Smooth muscle cell of the brain vasculature (primary cell): ENCODE data around the gene DNAJC8.

Experiments
- DNase-seq: peaks from one replicate; pipeline ENCODE4 v3.0.0-alpha.2; 2012; ENCODE audit warnings: low read depth, low spot score

The DNAJC8 gene

GRCh38 chr1:28172713-28173150 lies 60.1 kb downstream of the DNAJC8 start:
- no peak for DNase-seq

DNA sequence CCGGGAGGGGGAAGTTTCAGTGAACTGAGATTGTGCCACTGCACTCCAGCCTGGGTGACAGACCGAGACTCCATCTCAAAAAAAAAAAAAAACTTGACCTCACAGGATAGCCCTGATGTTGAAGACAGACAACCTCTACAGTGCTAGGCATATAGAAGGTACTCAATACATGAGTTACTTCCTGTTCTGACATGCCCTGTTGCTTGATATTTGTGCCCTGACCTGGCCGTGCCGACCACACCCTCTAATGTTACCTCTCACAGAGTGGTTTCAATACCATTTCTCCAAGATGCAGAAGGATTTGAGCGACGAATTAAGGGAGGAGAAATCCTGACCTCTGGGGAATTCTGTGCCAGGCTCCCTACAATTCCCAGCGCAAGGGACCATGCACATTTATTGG lies 61.6 kb downstream of the DNAJC8 start:
- no peak for DNase-seq

GRCh38 chr1:28170001-28170596 lies 62.7 kb downstream of the DNAJC8 start:
- DNase-seq, result no peak

GRCh38 chr1:28163496-28164161 lies 69.2 kb downstream of the DNAJC8 start:
- DNase-seq, result no peak

DNA sequence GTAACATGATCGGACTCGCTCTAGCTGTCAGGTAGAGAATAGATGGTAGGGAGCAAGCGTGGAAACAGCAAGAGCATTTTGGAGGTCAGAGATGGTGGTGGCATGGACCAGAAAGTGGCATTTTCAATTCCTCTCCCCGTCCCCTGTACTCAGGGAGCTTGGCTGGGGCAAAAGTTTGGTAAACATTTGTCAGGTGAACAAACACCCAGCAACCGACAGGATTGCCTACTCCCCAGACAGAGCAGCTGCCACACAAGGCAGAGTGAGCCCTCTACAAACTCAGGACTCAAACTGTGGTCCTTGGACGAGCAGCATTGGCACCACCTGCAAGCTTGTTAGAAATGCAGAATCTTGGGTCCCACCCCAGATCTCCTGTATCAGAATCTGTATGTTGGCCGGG lies 70.7 kb downstream of the DNAJC8 start:
- DNase-seq, result no peak

DNA sequence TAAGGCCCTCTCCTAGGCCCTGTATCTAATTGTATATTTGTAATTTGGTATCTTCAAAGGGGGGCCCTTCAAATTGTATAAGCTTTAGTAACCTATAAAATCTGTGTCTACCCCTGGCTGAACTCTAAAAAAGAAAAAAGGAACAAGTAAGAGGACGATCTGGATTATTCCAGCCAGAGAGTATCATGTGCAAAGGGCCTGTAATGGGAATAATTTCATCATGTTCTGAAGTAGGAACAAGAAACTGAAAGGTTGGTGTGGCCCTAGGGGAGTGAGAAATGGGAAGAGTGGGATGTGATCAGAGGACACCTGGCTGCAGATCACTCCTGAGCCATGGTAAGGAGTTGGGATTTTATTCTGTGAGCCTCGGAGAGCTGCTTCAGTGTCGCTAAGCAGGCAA lies 71.1 kb downstream of the DNAJC8 start:
- DNase-seq, result no peak

DNA sequence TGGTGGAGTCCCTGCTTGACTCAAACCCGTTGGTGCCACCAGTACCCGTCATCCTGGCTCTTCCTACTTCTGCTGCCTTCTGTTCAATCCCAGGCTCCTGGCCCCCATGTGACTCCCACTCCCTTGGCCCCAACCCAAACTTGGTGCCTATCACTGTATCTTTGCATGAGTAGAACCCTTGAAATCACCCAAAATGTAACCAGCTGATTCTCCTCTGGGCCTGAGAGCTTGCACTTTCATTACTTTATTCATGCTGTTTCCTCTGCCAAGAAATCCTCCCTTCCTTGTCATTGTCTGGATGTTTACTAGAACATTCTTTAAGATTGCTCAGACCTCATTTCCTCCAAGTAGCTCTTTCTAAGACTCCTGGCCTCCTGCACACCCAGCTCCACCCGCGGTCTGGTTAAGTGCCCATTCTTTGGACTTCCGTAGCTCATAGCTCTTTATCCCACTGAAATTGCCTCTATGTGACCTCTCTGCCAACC lies 72.0 kb downstream of the DNAJC8 start:
- no peak for DNase-seq

DNA sequence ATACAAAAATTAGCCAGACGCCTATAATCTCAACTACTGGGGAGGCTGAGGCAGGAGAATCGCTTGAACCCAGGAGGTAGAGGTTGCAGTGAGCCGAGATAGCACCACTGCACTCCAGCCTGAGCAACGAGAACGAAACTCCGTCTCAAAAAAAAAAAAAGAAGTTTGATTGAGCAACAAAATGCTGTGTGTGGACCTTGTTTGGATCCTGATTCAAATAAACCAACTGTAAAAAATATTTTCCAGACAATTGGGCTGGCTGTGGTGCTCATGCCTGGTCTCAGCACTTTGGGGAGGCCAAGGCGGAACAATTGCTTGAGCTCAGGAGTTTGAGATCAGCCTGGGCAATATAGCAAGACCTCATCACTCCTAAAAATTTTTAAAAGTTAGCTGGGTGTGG lies 73.1 kb downstream of the DNAJC8 start:
- DNase-seq, result no peak

GRCh38 chr1:28159243-28159642 lies 73.6 kb downstream of the DNAJC8 start:
- DNase-seq, result no peak

DNA sequence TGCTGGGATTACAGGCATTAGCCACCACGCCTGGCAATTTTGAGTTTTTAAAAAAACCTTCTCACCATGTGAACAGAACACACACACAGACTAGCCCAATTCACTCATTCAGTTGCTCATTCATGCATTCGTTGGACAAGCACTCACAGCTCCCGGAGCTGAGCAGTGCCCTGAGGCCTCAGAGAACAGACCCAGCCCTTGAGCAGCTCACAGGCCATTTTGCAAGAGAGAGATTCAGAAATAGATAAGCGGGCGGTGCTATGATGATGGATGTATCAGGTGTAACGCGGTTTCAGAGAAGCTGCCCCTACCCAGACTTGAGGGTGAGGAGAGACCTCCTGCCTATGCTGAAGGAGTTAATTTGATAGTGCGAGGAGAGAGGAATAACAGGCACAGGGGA lies 74.9 kb downstream of the DNAJC8 start:
- DNase-seq, result no peak

GRCh38 chr1:28156821-28157220 lies 76.0 kb downstream of the DNAJC8 start:
- no peak for DNase-seq

DNA sequence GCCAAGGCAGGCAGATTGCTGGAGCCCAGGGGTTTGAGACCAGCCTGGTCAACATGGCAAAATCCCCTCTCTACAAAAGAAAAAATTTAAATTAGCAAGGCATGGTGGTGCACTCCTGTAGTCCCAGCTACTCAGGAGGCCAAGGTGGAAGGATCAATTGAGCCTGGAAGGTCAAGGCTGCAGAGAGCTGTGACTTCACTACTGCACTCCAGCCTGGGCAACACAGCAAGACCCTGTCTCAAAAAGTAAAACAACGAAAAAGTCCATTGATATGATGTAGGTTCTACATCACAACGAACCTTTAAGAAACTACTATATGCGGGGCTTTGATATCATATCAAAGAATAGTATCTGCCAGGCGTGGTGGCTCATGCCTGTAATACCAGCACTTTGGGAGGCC lies 77.2 kb downstream of the DNAJC8 start:
- no peak for DNase-seq

DNA sequence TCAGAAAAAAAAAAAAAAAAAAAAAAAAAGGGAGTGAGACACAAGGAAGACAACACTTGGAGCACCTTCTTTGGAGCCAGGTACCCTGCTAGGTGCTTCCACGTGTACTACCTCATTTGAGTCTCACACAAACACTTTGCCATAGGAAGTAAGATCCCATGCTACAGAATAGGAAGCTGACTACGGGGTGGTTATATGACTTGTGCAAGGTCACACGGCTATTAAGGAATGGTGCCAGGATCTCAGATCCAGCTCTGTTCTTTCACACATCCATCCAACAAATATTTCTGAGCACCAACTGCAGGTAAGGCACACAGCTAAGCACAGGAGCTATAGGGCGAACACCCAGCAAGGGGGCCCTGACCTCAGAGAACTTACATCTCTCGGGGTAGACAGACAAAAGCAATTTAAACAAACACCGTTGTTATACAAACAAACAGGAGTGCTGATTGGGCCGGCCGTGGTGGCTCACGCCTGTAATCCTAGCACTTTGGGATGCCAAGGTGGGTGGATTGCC lies 78.7 kb downstream of the DNAJC8 start:
- no peak for DNase-seq
